OCI-LY7 (cell line): Measurements from ENCODE around the gene UBE2H. TPM values are rescaled to one million over a fixed set of nuclear protein-coding genes. Genes with fewer than 3 reads are reported as not detected.
"Not testable (repeated sequence)": the region's sequence is repeated elsewhere in the genome, so short reads cannot be mapped to it uniquely, and the experiment has no call there.

Source experiments
- BruUV-seq: library from RNA; stranded (reverse); fragments of 400-500 nt; replicated peaks from 2 replicates; lab custom pipeline; 2021; lab: Mats Ljungman, UMichigan
- CTCF ChIA-PET: fragments of 300-600 bp; sonication (Branson Sonifier 250); formaldehyde crosslinking; loops from one replicate; lab custom pipeline; 2022; ENCODE audit warnings: antibody characterized with exemption; ENCODE audit not compliant: unreplicated experiment; lab: Charles Lee
- POLR2A ChIA-PET: fragments of 300-600 bp; sonication (Branson Sonifier 250); formaldehyde crosslinking; loops from one replicate; lab custom pipeline; 2022; ENCODE audit warnings: antibody characterized with exemption; lab: Charles Lee
- DNase-seq: peaks from one replicate; pipeline ENCODE4 v3.0.0-alpha.2; 2015; ENCODE audit warnings: low spot score
- H2AFZ ChIP-seq: fragments of 200-600 bp; sonication (generic), shearing (Covaris generic); 2 replicates; pipeline ENCODE4 v1.6.1; 2014; ENCODE audit warnings: mild to moderate bottlenecking, antibody characterized with exemption, low read length, moderate library complexity
- H3K27ac ChIP-seq: fragments of 200-600 bp; sonication (generic); 2 replicates; pipeline ENCODE4 v1.5.1; 2014; ENCODE audit warnings: mixed run types, low read depth, mild to moderate bottlenecking, moderate library complexity, low read length, inconsistent platforms; ENCODE audit not compliant: poor library complexity, severe bottlenecking
- H3K36me3 ChIP-seq: fragments of 200-600 bp; sonication (generic); 2 replicates; pipeline ENCODE4 v1.6.1; 2014; ENCODE audit warnings: mild to moderate bottlenecking, antibody characterized with exemption, low read length, moderate library complexity, mixed read lengths; ENCODE audit not compliant: insufficient read depth
- H3K4me1 ChIP-seq: fragments of 200-600 bp; sonication (generic); 2 replicates; pipeline ENCODE4 v1.5.1; 2014; ENCODE audit warnings: mild to moderate bottlenecking, low read length; ENCODE audit not compliant: insufficient read depth, poor library complexity, severe bottlenecking
- H3K4me2 ChIP-seq: fragments of 200-600 bp; sonication (generic); 2 replicates; pipeline ENCODE4 v1.6.1; 2014; ENCODE audit warnings: mild to moderate bottlenecking, low read length
- H3K4me3 ChIP-seq: fragments of 200-600 bp; sonication (generic); 2 replicates; pipeline ENCODE4 v1.5.1; 2014; ENCODE audit warnings: mild to moderate bottlenecking, low read depth, low read length; ENCODE audit not compliant: poor library complexity, severe bottlenecking
- H3K79me2 ChIP-seq: fragments of 200-600 bp; sonication (generic); 2 replicates; pipeline ENCODE4 v1.6.1; 2016; ENCODE audit warnings: low read depth, mild to moderate bottlenecking, low read length, moderate library complexity, mixed read lengths; ENCODE audit not compliant: insufficient read depth
- H3K9me2 ChIP-seq: fragments of 200-600 bp; sonication (generic); 2 replicates; pipeline ENCODE4 v1.6.1; 2016; ENCODE audit warnings: mild to moderate bottlenecking, low read length, mixed read lengths; ENCODE audit not compliant: insufficient read depth
- H3K9me3 ChIP-seq: fragments of 200-600 bp; sonication (generic); 2 replicates; pipeline ENCODE4 v1.6.1; 2014; ENCODE audit warnings: mild to moderate bottlenecking, mixed run types, low read length, mixed read lengths
- H4K20me1 ChIP-seq: fragments of 200-600 bp; sonication (generic); 2 replicates; pipeline ENCODE4 v1.6.1; 2014; ENCODE audit warnings: mild to moderate bottlenecking, antibody characterized with exemption, low read length, moderate library complexity, mixed read lengths; ENCODE audit not compliant: insufficient read depth
- CTCF ChIP-seq: fragments of 200-600 bp; sonication (generic); conservative IDR thresholded peaks from 2 replicates; pipeline ENCODE4 v1.5.1; 2014; ENCODE audit warnings: mild to moderate bottlenecking, antibody characterized with exemption, low read length, moderate library complexity, mixed read lengths
- EZH2phosphoT487 ChIP-seq: fragments of 200-600 bp; sonication (generic); IDR thresholded peaks from 2 replicates; pipeline ENCODE4 v1.6.1; 2018; ENCODE audit warnings: low read depth, borderline replicate concordance, mild to moderate bottlenecking, mixed run types, antibody characterized with exemption, low read length, moderate library complexity, mixed read lengths
- intact Hi-C: fragments of 100-400 bp; cut with micrococcal nuclease; formaldehyde crosslinking; loops from one replicate; pipeline ENCODE4 v1.10.0; 2022; ENCODE audit not compliant: unreplicated experiment
- total RNA-seq, 2 experiments: library from RNA; depleted of rRNA in 1 of 2; stranded (reverse); fragments of >200 nt in 1 of 2; shearing (Covaris generic) in 1 of 2; gene quantifications; 2 replicates each; pipeline ENCODE4 v1.2.3, GENCODE V29; 2014 to 2022

Gene UBE2H
- total RNA-seq, 2 experiments from 2014 or later = 12.7 to 35.3 TPM

DNA sequence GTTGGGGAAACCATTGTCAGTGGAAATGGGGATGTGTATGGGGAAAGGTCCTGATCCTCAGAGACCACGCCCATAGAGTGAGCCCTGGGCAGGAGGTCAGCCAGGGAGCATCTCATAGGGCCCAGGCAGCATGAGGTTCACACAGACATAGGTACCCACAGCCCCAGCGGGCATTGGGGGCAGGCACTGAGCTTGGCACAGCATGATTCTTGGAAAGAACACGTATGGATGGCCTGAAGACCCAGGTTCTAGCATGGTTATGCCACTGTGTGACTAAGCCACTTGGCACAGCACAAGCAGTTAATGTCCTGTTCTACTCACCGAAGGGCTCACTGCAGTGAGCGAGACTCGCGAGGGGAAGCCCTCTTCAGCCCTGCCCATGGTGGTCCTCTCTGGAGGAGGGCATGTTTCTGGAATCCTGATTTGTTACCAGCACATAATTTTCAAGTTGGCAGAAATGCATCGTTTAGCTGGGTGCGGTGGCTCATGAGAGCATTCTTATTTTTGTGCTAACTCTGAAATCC is 125.2 kb downstream of the UBE2H start:
- H3K9me2 ChIP-seq = no peaks in the 10 kb centered on the region

DNA sequence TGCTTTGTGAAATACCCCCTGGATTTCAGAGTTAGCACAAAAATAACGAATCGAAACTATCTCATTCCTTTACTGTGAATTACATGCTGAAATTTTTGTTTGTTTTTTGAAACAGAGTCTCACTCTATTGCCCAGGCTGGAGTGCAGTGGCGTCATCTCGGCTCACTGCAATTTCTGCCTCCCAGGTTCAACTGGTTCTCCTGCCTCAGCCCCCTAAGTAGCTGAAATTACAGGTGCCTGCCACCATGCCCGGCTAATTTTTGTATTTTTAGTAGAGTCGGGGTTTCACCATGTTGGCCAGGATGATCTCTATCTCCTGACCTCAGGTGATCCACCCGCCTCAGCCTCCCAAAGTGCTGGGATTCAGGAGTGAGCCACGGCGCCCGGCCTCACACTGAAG is 125.9 kb downstream of the UBE2H start:
- H3K27ac ChIP-seq, H3K4me2 ChIP-seq, H3K9me2 ChIP-seq, POLR2A ChIA-PET, BruUV-seq, H4K20me1 ChIP-seq, H3K9me3 ChIP-seq, H2AFZ ChIP-seq, H3K36me3 ChIP-seq, H3K4me3 ChIP-seq, DNase-seq, H3K4me1 ChIP-seq, H3K79me2 ChIP-seq: not testable (repeated sequence)
- intact Hi-C loops = loop anchor here (10.0 kb wide), 1 partner anchor 462 kb away; no protein-coding TSS in a partner anchor
- CTCF ChIA-PET = interaction anchor here (0.9 kb wide), 1 partner anchor 181 kb away, joined by 3 read pairs; no protein-coding TSS in a partner anchor

More for the DNA sequence above, 125.2 kb downstream of the UBE2H start:
- intact Hi-C loops = loop anchor here (10.0 kb wide), 1 partner anchor 463 kb away; no protein-coding TSS in a partner anchor
- TF ChIP-seq EZH2phosphoT487 = no peak
- no peak for TF ChIP-seq CTCF
- Histone ChIP-seq H4K20me1 (no peaks in the 10 kb centered on the region), H3K9me3 (no peaks in the 10 kb centered on the region), H2AFZ (no peak overlapping the region), H3K36me3 (no peaks in the 10 kb centered on the region), H3K4me1 (peaks cover 4% of the 10 kb centered on the region), H3K27ac (no peak overlapping the region), H3K4me2 (no peak overlapping the region), H3K79me2 (no peaks in the 10 kb centered on the region), H3K4me3 (no peak overlapping the region)
- ChIA-PET CTCF (interaction anchor here (0.9 kb wide), 1 partner anchor 181 kb away, joined by 3 read pairs; no protein-coding TSS in a partner anchor), POLR2A (no interaction called here)
- no peak for DNase-seq
- BruUV-seq = no TSS peak

DNA sequence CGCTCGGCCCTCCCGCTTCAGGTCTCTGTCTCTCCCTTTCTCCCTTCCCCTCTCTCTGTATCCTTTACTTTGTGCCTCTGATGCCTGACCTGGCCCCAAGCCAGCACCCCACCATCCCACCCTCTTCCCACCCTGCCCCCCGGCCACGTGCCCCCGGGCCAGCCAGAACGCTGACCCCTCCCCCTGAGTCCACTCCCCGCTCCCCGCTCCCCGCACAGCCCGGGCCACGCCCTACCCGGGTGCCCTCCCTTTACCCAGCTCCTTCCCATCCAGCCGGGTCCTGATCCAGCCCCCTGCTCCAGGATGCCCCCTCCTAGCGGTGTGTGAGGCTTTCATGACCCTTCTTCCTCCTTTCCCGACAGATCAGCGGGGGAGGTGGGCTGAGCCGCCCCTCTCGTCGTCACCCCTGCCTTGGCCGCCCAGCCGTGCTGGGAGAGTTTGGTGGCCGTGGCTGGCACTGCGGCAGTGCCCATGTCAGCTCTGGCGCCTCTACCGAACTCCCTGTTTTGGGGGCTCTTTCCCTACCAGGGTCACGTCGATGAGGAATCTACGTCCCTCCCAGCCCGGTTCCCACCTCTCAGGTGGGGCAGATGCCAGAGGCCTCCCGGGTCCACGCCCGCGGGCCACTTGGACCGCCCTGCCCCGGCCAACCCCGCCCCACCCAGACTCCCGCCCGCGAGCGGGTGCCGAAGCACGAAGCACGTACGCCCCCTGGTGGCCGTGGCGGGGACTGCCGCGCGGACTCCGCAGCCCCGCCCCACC is 127.4 kb downstream of the UBE2H start:
- Histone ChIP-seq H3K4me3 (peak overlapping the region; percentile 74), H3K9me3 (no peaks in the 10 kb centered on the region), H3K36me3 (no peaks in the 10 kb centered on the region), H3K4me1 (peaks cover 4% of the 10 kb centered on the region), H3K27ac (no peak overlapping the region), H3K79me2 (no peaks in the 10 kb centered on the region), H3K9me2 (no peaks in the 10 kb centered on the region), H2AFZ (peak overlapping the region; percentile 86), H3K4me2 (peak overlapping the region; percentile 100), H4K20me1 (no peaks in the 10 kb centered on the region)
- POLR2A ChIA-PET = interaction anchor here (0.6 kb wide), 1 partner anchor 31 kb away, joined by 8 read pairs; no protein-coding TSS in a partner anchor
- CTCF ChIA-PET = interaction anchor here (0.6 kb wide), 2 partner anchors 46 to 62 kb away, joined by 3 read pairs; no protein-coding TSS in a partner anchor
- TF ChIP-seq CTCF = peak; percentile 64
- no peak for TF ChIP-seq EZH2phosphoT487
- peak; percentile 78 for DNase-seq
- BruUV-seq = no TSS peak
- intact Hi-C loops = loop anchor here (1.0 to 10.0 kb wide), 3 partner anchors 161 to 461 kb away; no protein-coding TSS in a partner anchor
